NCI-H187 (cell line): ENCODE results near the gene FAM131C.
A peak's percentile ranks its signal among the peaks of the same experiment; 100 is the strongest.

Source experiments
- DNase-seq, 2 experiments: peaks; one replicate each; lab custom pipeline; 2025; lab: John Stamatoyannopoulos, UW

FAM131C gene

GRCh38 chr1:16101623-16102022 is 28.2 kb upstream of the FAM131C start:
- DNase-seq = no peak

DNA sequence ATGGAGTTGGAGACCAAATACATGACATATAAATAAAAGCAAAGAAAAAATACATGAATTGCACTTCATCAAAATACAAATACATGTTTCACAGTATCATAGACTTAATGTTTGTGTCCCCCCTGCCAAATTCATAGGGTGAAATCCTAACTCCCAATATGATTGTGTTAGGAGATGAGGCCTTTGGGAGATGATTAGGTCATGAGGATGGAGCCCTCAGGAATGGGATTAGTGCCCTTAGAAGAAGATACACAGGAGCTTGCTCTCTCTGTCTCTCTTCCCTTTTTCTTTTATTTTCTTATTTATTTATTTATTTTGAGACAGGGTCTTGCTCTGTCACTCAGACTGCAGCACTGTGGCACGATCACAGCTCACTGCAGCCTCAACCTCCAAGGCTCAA is 26.0 kb upstream of the FAM131C start:
- no peak for DNase-seq

- no peak for DNase-seq
Observed at GRCh38 chr1:16095447-16095846, 22.0 kb upstream of the FAM131C start.

DNA sequence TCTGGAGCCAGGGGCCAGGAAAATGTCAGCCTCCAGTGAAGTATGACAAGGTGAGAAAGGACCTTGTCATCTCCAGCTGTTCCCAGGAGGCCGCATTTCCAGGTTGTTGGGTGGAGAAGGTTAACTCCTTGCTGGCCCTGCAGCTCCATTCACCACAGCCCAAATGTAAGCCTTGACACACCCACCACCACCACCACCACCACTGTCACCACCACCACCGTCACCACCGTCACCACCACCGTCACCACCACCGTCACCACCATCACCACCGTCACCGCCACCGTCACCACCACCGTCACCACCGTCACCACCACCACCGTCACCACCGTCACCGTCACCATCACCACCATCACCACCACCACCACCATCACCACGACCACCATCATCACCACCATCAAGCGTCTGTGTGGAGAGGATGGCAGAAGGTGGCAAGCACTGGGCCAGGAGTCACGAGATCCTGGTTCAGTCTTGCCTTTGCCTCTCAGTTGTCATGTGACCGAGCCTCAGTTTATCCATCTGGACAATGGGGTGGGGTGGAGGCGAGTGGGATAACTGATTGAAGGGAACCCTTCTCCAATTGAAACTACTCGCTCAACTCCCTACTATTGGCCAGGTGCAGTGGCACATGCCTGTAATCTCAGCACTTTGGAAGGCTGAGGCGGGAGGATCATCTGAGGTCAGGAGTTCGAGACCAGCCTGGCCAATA is 21.2 kb upstream of the FAM131C start:
- DNase-seq = no peak

- DNase-seq = no peak
Observed at GRCh38 chr1:16093611-16094010, 20.2 kb upstream of the FAM131C start.

DNA sequence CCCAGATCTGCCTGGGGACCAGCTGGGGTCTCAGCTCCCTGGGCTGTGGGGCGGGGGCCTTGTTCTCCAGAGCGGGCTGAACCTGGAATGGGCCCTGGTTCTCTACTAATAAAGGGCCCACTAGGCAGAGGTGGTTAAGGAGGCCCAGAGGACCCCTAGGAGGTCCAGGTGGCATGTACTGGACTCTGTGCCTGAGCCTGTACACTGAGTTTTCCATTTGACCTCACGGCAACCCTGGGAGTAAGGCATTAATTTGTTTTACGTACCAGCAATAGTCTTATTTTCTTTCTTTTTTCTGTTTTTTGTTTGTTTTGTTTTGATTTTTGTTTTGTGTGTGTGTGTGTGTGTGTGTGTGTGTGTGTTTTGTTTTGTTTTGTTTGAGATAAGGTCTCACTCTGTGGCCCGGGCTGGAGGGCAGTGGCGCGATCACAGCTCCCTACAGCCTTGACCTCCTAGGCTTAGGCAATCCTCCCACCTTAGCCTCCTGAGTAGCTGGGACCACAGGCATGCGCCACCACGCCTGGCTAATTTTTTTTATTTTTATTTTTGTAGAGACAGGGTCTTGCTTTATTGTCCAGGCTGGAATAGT is 19.6 kb upstream of the FAM131C start:
- DNase-seq = no peak

- DNase-seq = no peak
Observed at GRCh38 chr1:16092097-16092922, 18.9 kb upstream of the FAM131C start.

DNA sequence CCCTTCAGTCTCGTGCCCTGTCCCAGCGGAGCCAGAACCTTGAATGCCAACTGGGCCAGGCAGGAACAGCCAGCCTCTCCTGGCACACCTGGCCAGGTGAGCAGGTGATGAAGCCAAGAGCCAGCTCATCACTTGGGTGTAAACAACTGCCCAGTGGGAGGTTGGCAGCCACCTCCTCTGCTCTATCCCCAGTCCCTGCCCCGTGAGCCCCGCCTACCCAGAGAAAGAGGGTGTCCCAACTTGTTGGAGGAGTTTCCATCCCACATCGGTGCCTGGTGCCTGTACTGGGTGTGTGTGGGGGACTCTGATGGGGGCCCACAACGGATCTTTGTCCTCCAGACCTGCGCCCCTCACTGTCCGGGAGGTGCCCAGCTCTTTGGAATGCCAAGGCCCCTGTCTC is 17.8 kb upstream of the FAM131C start:
- no peak for DNase-seq

- DNase-seq = no peak
Observed at GRCh38 chr1:16090076-16090826, 16.8 kb upstream of the FAM131C start.

GRCh38 chr1:16088996-16089395 is 15.5 kb upstream of the FAM131C start:
- DNase-seq = no peak

- DNase-seq = no peak
Observed at GRCh38 chr1:16088351-16088911, 15.0 kb upstream of the FAM131C start.

- DNase-seq = no peak
Observed at GRCh38 chr1:16087733-16088132, 14.3 kb upstream of the FAM131C start.

DNA sequence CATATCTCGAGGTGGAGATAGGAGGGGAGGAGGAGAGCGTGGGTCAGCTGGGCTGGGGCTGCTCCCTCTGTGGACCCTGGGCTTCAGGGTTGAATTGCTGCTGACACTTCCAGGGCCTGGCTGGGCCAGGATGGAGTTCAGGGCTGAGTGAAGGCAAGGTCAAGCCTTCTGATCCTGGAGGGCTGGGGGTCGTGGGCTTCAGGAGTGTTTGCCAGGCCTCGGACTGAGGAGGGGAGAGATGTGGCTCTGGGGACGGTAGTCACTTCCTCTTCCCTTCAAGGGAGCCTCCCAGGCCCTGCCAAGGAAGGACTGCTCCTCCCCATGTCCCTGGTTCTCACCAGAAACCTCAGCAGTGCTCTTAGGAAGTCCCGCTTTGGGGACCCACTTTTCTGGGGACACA is 12.1 kb upstream of the FAM131C start:
- DNase-seq = no peak

GRCh38 chr1:16083486-16083885 is 10.0 kb upstream of the FAM131C start:
- DNase-seq = no peak

- DNase-seq = no peak
Observed at GRCh38 chr1:16082283-16083038, 9.0 kb upstream of the FAM131C start.

- DNase-seq = no peak
Observed at GRCh38 chr1:16081636-16082035, 8.2 kb upstream of the FAM131C start.

GRCh38 chr1:16080422-16081150 is 7.1 kb upstream of the FAM131C start:
- no peak for DNase-seq

GRCh38 chr1:16078925-16079656 is 5.6 kb upstream of the FAM131C start:
- peak; percentile 12 to 42 for DNase-seq

DNA sequence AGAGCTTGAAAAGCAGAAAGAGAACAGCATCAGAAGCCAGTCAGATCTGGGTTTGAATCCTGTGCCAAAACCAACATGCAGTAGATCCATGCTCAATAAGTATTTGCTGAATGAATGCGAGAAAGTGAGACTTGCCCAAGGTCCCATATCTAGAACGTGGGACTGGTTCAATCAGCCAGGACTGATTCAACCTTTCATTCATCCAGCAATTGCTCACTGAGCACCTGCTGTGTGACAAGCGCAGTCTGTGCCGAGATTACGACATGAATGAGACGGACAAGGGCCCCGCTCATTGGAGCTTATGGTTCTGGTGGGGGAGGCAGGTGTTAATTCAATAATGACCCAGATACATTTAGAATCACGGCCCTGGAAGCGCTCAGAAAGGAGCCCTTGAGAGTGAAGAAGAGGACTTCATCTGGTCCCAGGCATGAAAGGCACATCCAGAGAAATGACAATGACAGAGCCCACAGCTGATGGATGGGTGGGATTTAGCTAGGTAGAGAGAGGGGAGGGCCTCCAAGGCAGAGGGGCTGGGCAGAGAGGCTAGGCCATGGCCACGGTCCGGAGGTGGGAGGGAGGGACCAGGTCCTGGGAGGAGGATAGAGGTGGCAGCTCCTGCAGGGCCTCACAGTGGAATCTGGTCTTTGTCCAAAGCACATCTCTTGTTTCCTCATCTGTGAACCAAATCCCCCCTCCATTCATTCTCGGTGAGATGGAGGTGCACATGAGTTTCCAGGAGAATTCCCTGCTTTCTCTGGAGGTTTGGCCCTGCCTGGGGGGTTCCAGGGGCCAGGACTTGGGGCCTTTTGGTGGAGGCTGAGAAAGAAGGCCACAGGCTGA is 4.2 kb upstream of the FAM131C start:
- DNase-seq = no peak
